CD8-positive, alpha-beta memory T cell (primary cell): ENCODE measurements around the gene SNCAIP. TPM values are rescaled to one million over a fixed set of nuclear protein-coding genes. Genes with fewer than 3 reads are reported as not detected.
"Not testable (repeated sequence)": the region's sequence is repeated elsewhere in the genome, so short reads cannot be mapped to it uniquely, and the experiment has no call there.

Experiments
- CTCF ChIA-PET: fragments of 350-600 bp; sonication (Branson Sonifier 250); formaldehyde crosslinking; loops from one replicate; lab custom pipeline; 2021; ENCODE audit warnings: antibody characterized with exemption; lab: Charles Lee
- POLR2A ChIA-PET: fragments of 350-600 bp; sonication (Branson Sonifier 250); formaldehyde crosslinking; loops from one replicate; lab custom pipeline; 2021; ENCODE audit warnings: antibody characterized with exemption; lab: Charles Lee
- DNase-seq, 5 donors: peaks; one replicate each; pipeline versions ENCODE4 v3.0.0 to v3.0.0-alpha.2; 2020 to 2022; ENCODE audit warnings: mixed read lengths in 1 of 5
- H3K27ac ChIP-seq: one replicate; pipeline ENCODE4 v1.7.0; 2013; ENCODE audit warnings: low read depth, mild to moderate bottlenecking, low read length, moderate library complexity
- H3K27me3 ChIP-seq: 2 replicates; pipeline ENCODE4 v1.7.0; 2013; ENCODE audit warnings: low read length, mild to moderate bottlenecking; ENCODE audit not compliant: insufficient read depth, poor library complexity, severe bottlenecking
- H3K36me3 ChIP-seq: 2 replicates; pipeline ENCODE4 v1.7.0; 2013; ENCODE audit warnings: mild to moderate bottlenecking, low read length, moderate library complexity; ENCODE audit not compliant: insufficient read depth
- H3K4me1 ChIP-seq: 2 replicates; pipeline ENCODE4 v1.7.0; 2013; ENCODE audit warnings: mild to moderate bottlenecking, low read length, moderate library complexity; ENCODE audit not compliant: insufficient read depth
- H3K4me3 ChIP-seq: 2 replicates; pipeline ENCODE4 v1.7.0; 2013; ENCODE audit warnings: mild to moderate bottlenecking, low read length
- H3K9me3 ChIP-seq: 2 replicates; pipeline ENCODE4 v1.7.0; 2013; ENCODE audit warnings: mild to moderate bottlenecking, low read length
- H3K27ac Mint-ChIP-seq, 8 donors: one replicate each; pipeline ENCODE4 v1.8.0; 2020 to 2021; ENCODE audit warnings: mixed read lengths in 8 of 8, mild to moderate bottlenecking in 6 of 8, inconsistent platforms in 3 of 8, moderate library complexity in 3 of 8
- H3K27me3 Mint-ChIP-seq, 2 donors: one replicate each; pipeline ENCODE4 v1.8.0; 2020 to 2021; ENCODE audit warnings: mixed read lengths in 2 of 2, mild to moderate bottlenecking in 1 of 2, moderate library complexity in 1 of 2
- H3K36me3 Mint-ChIP-seq, 3 donors: one replicate each; pipeline ENCODE4 v1.8.0; 2020 to 2021; ENCODE audit warnings: mixed read lengths in 3 of 3, inconsistent platforms in 1 of 3, mild to moderate bottlenecking in 1 of 3
- H3K4me1 Mint-ChIP-seq, 3 donors: one replicate each; pipeline ENCODE4 v1.8.0; 2020 to 2021; ENCODE audit warnings: mixed read lengths in 3 of 3, inconsistent platforms in 1 of 3, mild to moderate bottlenecking in 1 of 3
- H3K4me3 Mint-ChIP-seq, 7 donors: one replicate each; pipeline ENCODE4 v1.8.0; 2020 to 2021; ENCODE audit warnings: mixed read lengths in 7 of 7, mild to moderate bottlenecking in 6 of 7, moderate library complexity in 4 of 7, inconsistent platforms in 2 of 7
- H3K9me3 Mint-ChIP-seq, 5 donors: one replicate each; pipeline ENCODE4 v1.8.0; 2020 to 2022; ENCODE audit warnings: mixed read lengths in 5 of 5, mild to moderate bottlenecking in 3 of 5, moderate library complexity in 2 of 5, inconsistent platforms in 1 of 5
- polyA plus RNA-seq: library from polyadenylated mRNA; unstranded; fragments of 300-500 nt; fragmentation: Illumina TruSeq; gene quantifications from one replicate; pipeline ENCODE4 v1.2.3, GENCODE V29; 2021
- total RNA-seq, 2 experiments: library from RNA; stranded (reverse); gene quantifications; one replicate each; pipeline ENCODE4 v1.2.3, GENCODE V29; 2021

SNCAIP gene
- total and polyA plus RNA-seq, 3 experiments from 2014 or later: not detected

- H3K27me3 Mint-ChIP-seq: no peaks in the 10 kb centered on the region
- no peak overlapping the region for H3K4me3 ChIP-seq
- no peaks in the 10 kb centered on the region for H3K9me3 ChIP-seq
- no peak overlapping the region for H3K4me3 Mint-ChIP-seq
- H3K27me3 ChIP-seq: no peaks in the 10 kb centered on the region
- no peaks in the 10 kb centered on the region for H3K36me3 Mint-ChIP-seq
- no peak overlapping the region for H3K27ac Mint-ChIP-seq
- CTCF ChIA-PET: no interaction called here
- H3K9me3 Mint-ChIP-seq: peaks cover 0 to 6% (median 2%) of the 10 kb centered on the region in 5 donors
- no peak for DNase-seq
- no peaks in the 10 kb centered on the region for H3K36me3 ChIP-seq
- no peak overlapping the region for H3K27ac ChIP-seq
- no peaks in the 10 kb centered on the region for H3K4me1 ChIP-seq
- no peaks in the 10 kb centered on the region for H3K4me1 Mint-ChIP-seq
- POLR2A ChIA-PET: no interaction called here
Measured at GRCh38 chr5:122368510-122369251, 56.6 kb downstream of the SNCAIP start.

GRCh38 chr5:122369253-122369815 lies 57.3 kb downstream of the SNCAIP start:
- no peaks in the 10 kb centered on the region for H3K36me3 ChIP-seq
- no peaks in the 10 kb centered on the region for H3K36me3 Mint-ChIP-seq
- H3K4me1 Mint-ChIP-seq: no peaks in the 10 kb centered on the region
- no peaks in the 10 kb centered on the region for H3K9me3 ChIP-seq
- no peak for DNase-seq
- ChIA-PET POLR2A (no interaction called here), CTCF (no interaction called here)
- H3K4me1 ChIP-seq: no peaks in the 10 kb centered on the region
- no peaks in the 10 kb centered on the region for H3K27me3 Mint-ChIP-seq
- H3K27ac ChIP-seq: no peak overlapping the region
- H3K27me3 ChIP-seq: no peaks in the 10 kb centered on the region
- H3K9me3 Mint-ChIP-seq: peaks cover 0 to 6% (median 2%) of the 10 kb centered on the region in 5 donors
- no peak overlapping the region for H3K4me3 Mint-ChIP-seq
- H3K27ac Mint-ChIP-seq: peak overlapping the region in 1 of 8 donors; percentile 54
- no peak overlapping the region for H3K4me3 ChIP-seq

- peaks cover 0 to 4% (median 0%) of the 10 kb centered on the region in 5 donors for H3K9me3 Mint-ChIP-seq
- POLR2A ChIA-PET: no interaction called here
- no peaks in the 10 kb centered on the region for H3K4me1 Mint-ChIP-seq
- Histone ChIP-seq H3K27ac (no peak overlapping the region), H3K36me3 (no peaks in the 10 kb centered on the region), H3K4me3 (no peak overlapping the region), H3K27me3 (no peaks in the 10 kb centered on the region), H3K9me3 (no peaks in the 10 kb centered on the region), H3K4me1 (no peaks in the 10 kb centered on the region)
- CTCF ChIA-PET: no interaction called here
- no peaks in the 10 kb centered on the region for H3K36me3 Mint-ChIP-seq
- H3K27me3 Mint-ChIP-seq: no peaks in the 10 kb centered on the region
- no peak overlapping the region for H3K27ac Mint-ChIP-seq
- no peak for DNase-seq
- H3K4me3 Mint-ChIP-seq: no peak overlapping the region
Measured at GRCh38 chr5:122371511-122372151, 59.6 kb downstream of the SNCAIP start.

- Mint-ChIP-seq H3K4me1 (no peaks in the 10 kb centered on the region), H3K27me3 (no peaks in the 10 kb centered on the region), H3K27ac (no peak overlapping the region), H3K4me3 (no peak overlapping the region), H3K9me3 (peaks cover 0 to 4% (median 0%) of the 10 kb centered on the region in 5 donors), H3K36me3 (no peaks in the 10 kb centered on the region)
- Histone ChIP-seq H3K9me3 (no peaks in the 10 kb centered on the region), H3K27me3 (no peaks in the 10 kb centered on the region), H3K4me3 (no peak overlapping the region), H3K36me3 (no peaks in the 10 kb centered on the region), H3K4me1 (no peaks in the 10 kb centered on the region), H3K27ac (no peak overlapping the region)
- DNase-seq: no peak
- ChIA-PET CTCF (no interaction called here), POLR2A (no interaction called here)
Measured at GRCh38 chr5:122374110-122374509, 62.1 kb downstream of the SNCAIP start.

- CTCF ChIA-PET: no interaction called here
Measured at GRCh38 chr5:122375801-122376200, 63.8 kb downstream of the SNCAIP start.

GRCh38 chr5:122376250-122376649 lies 64.2 kb downstream of the SNCAIP start:
- peaks cover 0 to 4% (median 0%) of the 10 kb centered on the region in 5 donors for H3K9me3 Mint-ChIP-seq
- ChIA-PET POLR2A (no interaction called here), CTCF (no interaction called here)
- no peak overlapping the region for H3K4me3 Mint-ChIP-seq
- H3K27me3 Mint-ChIP-seq: no peaks in the 10 kb centered on the region
- Histone ChIP-seq H3K27ac (no peak overlapping the region), H3K27me3 (no peaks in the 10 kb centered on the region), H3K9me3 (no peaks in the 10 kb centered on the region), H3K36me3 (no peaks in the 10 kb centered on the region), H3K4me1 (no peaks in the 10 kb centered on the region), H3K4me3 (no peak overlapping the region)
- DNase-seq: no peak
- no peak overlapping the region for H3K27ac Mint-ChIP-seq
- no peaks in the 10 kb centered on the region for H3K36me3 Mint-ChIP-seq
- H3K4me1 Mint-ChIP-seq: no peaks in the 10 kb centered on the region

More at GRCh38 chr5:122375801-122376200, 63.8 kb downstream of the SNCAIP start:
- no peaks in the 10 kb centered on the region for H3K36me3 Mint-ChIP-seq
- no peak overlapping the region for H3K27ac ChIP-seq
- no peaks in the 10 kb centered on the region for H3K36me3 ChIP-seq
- H3K4me1 Mint-ChIP-seq: no peaks in the 10 kb centered on the region
- H3K4me3 ChIP-seq: no peak overlapping the region
- POLR2A ChIA-PET: no interaction called here
- DNase-seq: no peak
- H3K9me3 Mint-ChIP-seq: peaks cover 0 to 4% (median 0%) of the 10 kb centered on the region in 5 donors
- no peaks in the 10 kb centered on the region for H3K4me1 ChIP-seq
- no peaks in the 10 kb centered on the region for H3K9me3 ChIP-seq
- no peaks in the 10 kb centered on the region for H3K27me3 Mint-ChIP-seq
- H3K4me3 Mint-ChIP-seq: no peak overlapping the region
- H3K27ac Mint-ChIP-seq: no peak overlapping the region
- H3K27me3 ChIP-seq: no peaks in the 10 kb centered on the region

- no peak overlapping the region for H3K27ac ChIP-seq
- Mint-ChIP-seq H3K4me3 (no peak overlapping the region), H3K27me3 (no peaks in the 10 kb centered on the region), H3K36me3 (no peaks in the 10 kb centered on the region), H3K9me3 (peaks cover 0 to 4% (median 0%) of the 10 kb centered on the region in 5 donors), H3K27ac (no peak overlapping the region), H3K4me1 (no peaks in the 10 kb centered on the region)
- no peaks in the 10 kb centered on the region for H3K27me3 ChIP-seq
- H3K4me3 ChIP-seq: no peak overlapping the region
- ChIA-PET CTCF (no interaction called here), POLR2A (no interaction called here)
- H3K9me3 ChIP-seq: no peaks in the 10 kb centered on the region
- DNase-seq: no peak
- no peaks in the 10 kb centered on the region for H3K4me1 ChIP-seq
- H3K36me3 ChIP-seq: no peaks in the 10 kb centered on the region
Measured at GRCh38 chr5:122377026-122377425, 65.0 kb downstream of the SNCAIP start.

GRCh38 chr5:122382938-122383337 lies 70.9 kb downstream of the SNCAIP start:
- POLR2A ChIA-PET, H3K27me3 Mint-ChIP-seq, H3K4me3 ChIP-seq, H3K4me1 Mint-ChIP-seq, H3K4me3 Mint-ChIP-seq, H3K27ac Mint-ChIP-seq, H3K9me3 ChIP-seq, H3K36me3 Mint-ChIP-seq, H3K27ac ChIP-seq, H3K27me3 ChIP-seq, H3K4me1 ChIP-seq, H3K36me3 ChIP-seq, H3K9me3 Mint-ChIP-seq, DNase-seq, CTCF ChIA-PET: not testable (repeated sequence)
